Upper lobe of right lung (tissue), 1 donor: ENCODE measurements around the gene APBA2. TPM values are rescaled to one million over a fixed set of nuclear protein-coding genes. Genes with fewer than 3 reads are reported as not detected.
"Not testable (repeated sequence)": the region's sequence is repeated elsewhere in the genome, so short reads cannot be mapped to it uniquely, and the experiment has no call there.

Source experiments
- ATAC-seq: fragments of 200-7000 bp; cut with Tn5 transposase; one replicate; pipeline ENCODE4 v1.9.1; 2020; ENCODE audit warnings: mild to moderate bottlenecking, moderate library complexity
- DNase-seq: peaks from one replicate; pipeline ENCODE4 v3.0.0-alpha.2; 2020
- H3K27ac ChIP-seq: fragments of 200-600 bp; one replicate; pipeline ENCODE4 v1.8.0; 2022
- H3K27me3 ChIP-seq: fragments of 200-600 bp; one replicate; pipeline ENCODE4 v1.8.0; 2022; ENCODE audit warnings: mild to moderate bottlenecking
- H3K36me3 ChIP-seq: fragments of 200-600 bp; one replicate; pipeline ENCODE4 v1.8.0; 2022
- H3K4me1 ChIP-seq: fragments of 200-600 bp; one replicate; pipeline ENCODE4 v1.8.0; 2022
- H3K4me3 ChIP-seq: fragments of 200-600 bp; one replicate; pipeline ENCODE4 v1.8.0; 2022; ENCODE audit warnings: mild to moderate bottlenecking
- H3K9me3 ChIP-seq: fragments of 200-600 bp; one replicate; pipeline ENCODE4 v1.8.0; 2022
- CTCF ChIP-seq: fragments of 200-600 bp; IDR thresholded peaks from one replicate; pipeline ENCODE4 v1.8.0; 2022; ENCODE audit warnings: antibody characterized with exemption
- intact Hi-C: fragments of 100-400 bp; cut with DNase I; formaldehyde crosslinking; loops from one replicate; pipeline ENCODE4 v1.11.0; 2022
- total RNA-seq: library from RNA; stranded (reverse); fragmentation: NEBNext Ultra II Directional; extraction: Animal tissue kit (Norgen Biotek cat#: 25700); gene quantifications from one replicate; pipeline ENCODE4 v1.2.1, GENCODE V29; 2021
- donor health status: DM: no; HTN: yes; CAD: no; lungs with severe emphysema.

APBA2 gene
- total RNA-seq, 1 donor from 2014 or later = 4.2 TPM

DNA sequence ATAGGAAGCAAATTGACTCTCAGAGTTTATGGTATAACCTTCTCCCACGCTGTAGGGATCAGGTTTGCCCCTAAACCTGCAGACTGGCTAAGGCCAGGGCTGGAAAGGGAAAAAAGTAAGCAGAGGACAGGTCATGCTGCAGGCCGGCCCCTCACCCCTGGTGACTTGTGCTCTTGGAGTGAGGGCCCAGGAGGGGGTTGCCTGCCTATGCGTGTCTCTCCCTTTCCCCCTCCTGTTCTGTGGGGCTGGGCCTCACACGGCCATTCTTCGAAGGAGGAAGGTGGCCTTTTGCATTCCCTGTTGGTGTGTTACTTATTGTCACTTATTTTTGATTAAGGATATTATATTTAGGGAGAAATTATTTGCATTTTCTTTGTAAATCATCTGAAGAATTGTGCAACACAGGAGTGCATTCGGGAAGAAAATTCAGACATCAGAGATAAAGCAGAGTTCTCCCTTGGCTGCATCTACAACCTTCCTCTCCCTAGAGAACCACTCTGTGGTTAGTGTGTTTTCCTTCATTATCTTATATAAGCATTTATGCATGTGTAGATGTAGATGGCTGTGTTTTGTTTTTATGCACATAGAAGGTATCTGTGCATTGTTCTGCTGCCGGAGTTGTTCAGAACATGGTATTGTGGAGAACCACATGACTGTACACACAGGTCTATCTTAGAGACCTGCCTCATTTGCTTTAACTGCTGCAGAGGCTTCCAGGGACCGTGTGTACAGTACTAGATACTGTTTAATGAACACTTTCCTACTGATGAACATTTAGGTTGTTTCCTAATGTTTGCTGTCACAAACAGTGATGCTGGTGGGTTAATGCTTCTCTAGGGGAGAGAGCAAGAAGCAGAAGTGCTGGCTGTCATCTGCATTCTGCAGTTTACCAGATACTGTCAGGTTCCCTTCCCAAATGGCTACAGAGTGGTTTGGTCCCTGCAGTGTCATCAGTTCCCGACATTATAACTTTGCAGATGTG, 133.5 kb downstream of the APBA2 start:
- H3K9me3 ChIP-seq = no peaks in the 10 kb centered on the region
- no peaks in the 10 kb centered on the region for H3K36me3 ChIP-seq
- DNase-seq (no peak), ATAC-seq (no peak)
- H3K4me1 ChIP-seq = no peaks in the 10 kb centered on the region
- intact Hi-C loops = no loop called here
- no peak for TF ChIP-seq CTCF
- no peak overlapping the region for H3K4me3 ChIP-seq
- H3K27ac ChIP-seq = no peak overlapping the region
- no peaks in the 10 kb centered on the region for H3K27me3 ChIP-seq

GRCh38 chr15:29021857-29022256, 136.1 kb downstream of the APBA2 start:
- Histone ChIP-seq H3K9me3 (no peaks in the 10 kb centered on the region), H3K27me3 (no peaks in the 10 kb centered on the region), H3K4me1 (no peaks in the 10 kb centered on the region), H3K36me3 (no peaks in the 10 kb centered on the region), H3K27ac (no peak overlapping the region), H3K4me3 (no peak overlapping the region)
- DNase-seq (no peak), ATAC-seq (no peak)
- intact Hi-C loops = no loop called here
- no peak for TF ChIP-seq CTCF

- DNase-seq = no peak
- intact Hi-C loops = no loop called here
- H3K27ac ChIP-seq = no peak overlapping the region
- no peak for TF ChIP-seq CTCF
- no peaks in the 10 kb centered on the region for H3K27me3 ChIP-seq
- no peaks in the 10 kb centered on the region for H3K9me3 ChIP-seq
- ATAC-seq = no peak
- H3K4me1 ChIP-seq = no peaks in the 10 kb centered on the region
- no peaks in the 10 kb centered on the region for H3K36me3 ChIP-seq
- no peak overlapping the region for H3K4me3 ChIP-seq
Observed at GRCh38 chr15:29024662-29025061, 138.9 kb downstream of the APBA2 start.

DNA sequence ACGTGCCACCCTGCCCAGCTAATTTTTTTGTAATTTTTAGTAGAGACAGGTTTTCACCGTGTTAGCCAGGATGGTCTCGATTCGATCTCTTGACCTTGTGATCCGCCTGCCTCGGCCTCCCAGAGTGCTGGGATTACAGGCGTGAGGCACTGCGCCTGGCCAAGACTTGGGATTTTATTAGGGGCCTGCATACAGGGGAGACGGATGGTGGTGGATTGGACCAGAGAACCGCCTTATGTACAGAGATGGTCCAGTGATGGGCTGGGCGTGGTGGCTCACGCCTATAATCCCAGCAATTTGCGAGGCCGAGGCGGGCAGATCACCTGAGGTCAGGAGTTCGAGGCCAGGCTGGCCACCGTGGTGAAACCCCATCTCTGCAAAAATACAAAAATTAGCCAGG, 139.6 kb downstream of the APBA2 start:
- H3K4me3 ChIP-seq, ATAC-seq, H3K27ac ChIP-seq, H3K9me3 ChIP-seq, H3K27me3 ChIP-seq, H3K36me3 ChIP-seq, H3K4me1 ChIP-seq, DNase-seq, intact Hi-C loops: not testable (repeated sequence)

DNA sequence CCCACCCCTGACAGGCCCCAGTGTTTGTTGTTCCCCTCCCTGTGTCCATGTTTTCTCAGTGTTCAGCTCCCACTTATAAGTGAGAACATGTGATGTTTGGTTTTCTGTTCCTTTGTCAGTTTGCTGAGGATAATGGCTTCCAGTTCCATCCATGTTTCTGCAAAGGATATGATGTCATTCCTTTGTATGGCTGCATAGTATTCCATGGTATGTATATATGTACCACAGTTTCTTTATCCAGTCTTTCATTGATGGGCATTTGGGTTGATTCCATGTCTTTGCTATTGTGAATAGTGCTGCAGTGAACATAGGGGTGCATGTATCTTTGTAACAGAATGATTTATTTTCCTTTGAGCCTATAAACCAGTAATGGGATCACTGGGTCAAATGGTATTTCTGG, 142.4 kb downstream of the APBA2 start:
- H3K9me3 ChIP-seq, H3K27ac ChIP-seq, H3K4me1 ChIP-seq, H3K27me3 ChIP-seq, DNase-seq, intact Hi-C loops, ATAC-seq, H3K4me3 ChIP-seq, H3K36me3 ChIP-seq: not testable (repeated sequence)

DNA sequence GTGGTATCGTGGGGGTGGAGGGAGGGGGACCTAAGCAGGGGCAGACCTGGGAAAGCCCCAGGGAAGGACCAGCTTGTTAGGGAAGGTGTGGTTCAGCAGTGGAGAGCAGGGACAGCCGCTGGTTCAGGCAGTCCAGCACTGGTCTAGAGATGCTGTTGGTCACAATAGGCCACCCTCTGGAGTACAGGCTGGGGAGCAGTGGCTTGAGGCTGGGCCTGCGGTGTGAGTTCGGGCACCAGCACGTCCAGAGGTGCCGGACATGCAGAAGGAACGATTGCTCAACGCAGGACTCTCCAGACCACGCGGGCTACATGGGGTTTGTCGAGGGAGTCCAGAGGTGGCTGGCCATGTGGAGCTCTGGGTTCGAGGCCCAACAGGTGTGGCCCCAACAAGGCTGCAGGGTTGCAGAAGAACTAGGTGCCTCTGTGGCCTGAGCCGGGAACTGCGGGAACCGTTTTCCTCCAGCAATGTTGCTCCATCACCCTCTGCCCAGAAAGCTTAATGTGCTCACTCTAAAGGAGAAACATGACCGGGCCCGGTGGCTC, 143.9 kb downstream of the APBA2 start:
- no peaks in the 10 kb centered on the region for H3K36me3 ChIP-seq
- DNase-seq (no peak), ATAC-seq (no peak)
- H3K4me3 ChIP-seq = no peak overlapping the region
- no peaks in the 10 kb centered on the region for H3K9me3 ChIP-seq
- H3K27ac ChIP-seq = no peak overlapping the region
- no peaks in the 10 kb centered on the region for H3K27me3 ChIP-seq
- intact Hi-C loops = no loop called here
- H3K4me1 ChIP-seq = no peaks in the 10 kb centered on the region
- TF ChIP-seq CTCF = no peak
